Neural crest cell (in vitro differentiated cells): ENCODE data around the gene CD180. TPM values are rescaled to one million over a fixed set of nuclear protein-coding genes. Genes with fewer than 3 reads are reported as not detected.

ENCODE experiments used
- DNase-seq: peaks from one replicate; pipeline ENCODE4 v3.0.0; 2021; ENCODE audit warnings: low read depth, mixed read lengths, low spot score
- H3K27ac Mint-ChIP-seq: one replicate; pipeline ENCODE4 v1.8.0; 2021; ENCODE audit warnings: mild to moderate bottlenecking, mixed read lengths; ENCODE audit not compliant: unreplicated experiment
- H3K27me3 Mint-ChIP-seq: 2 replicates; pipeline ENCODE4 v1.8.0; 2021; ENCODE audit warnings: low read depth, mild to moderate bottlenecking, mixed read lengths
- H3K36me3 Mint-ChIP-seq: 2 replicates; pipeline ENCODE4 v1.8.0; 2021; ENCODE audit warnings: low read depth, mild to moderate bottlenecking, mixed read lengths
- H3K4me1 Mint-ChIP-seq: 2 replicates; pipeline ENCODE4 v1.8.0; 2021; ENCODE audit warnings: mixed read lengths
- H3K4me3 Mint-ChIP-seq: one replicate; pipeline ENCODE4 v1.8.0; 2021; ENCODE audit warnings: mild to moderate bottlenecking, mixed read lengths
- H3K9me3 Mint-ChIP-seq: 2 replicates; pipeline ENCODE4 v1.8.0; 2021; ENCODE audit warnings: mixed read lengths
- CTCF ChIP-seq: fragments of 200-600 bp; sonication (generic); conservative IDR thresholded peaks from 2 replicates; pipeline ENCODE4 v1.5.0; 2021; ENCODE audit warnings: antibody characterized with exemption, mild to moderate bottlenecking
- total RNA-seq: library from RNA; stranded (reverse); gene quantifications from 2 replicates; pipeline ENCODE4 v1.2.1, GENCODE V29; 2021

CD180 gene
- total RNA-seq, 1 donor from 2014 or later = not detected

DNA sequence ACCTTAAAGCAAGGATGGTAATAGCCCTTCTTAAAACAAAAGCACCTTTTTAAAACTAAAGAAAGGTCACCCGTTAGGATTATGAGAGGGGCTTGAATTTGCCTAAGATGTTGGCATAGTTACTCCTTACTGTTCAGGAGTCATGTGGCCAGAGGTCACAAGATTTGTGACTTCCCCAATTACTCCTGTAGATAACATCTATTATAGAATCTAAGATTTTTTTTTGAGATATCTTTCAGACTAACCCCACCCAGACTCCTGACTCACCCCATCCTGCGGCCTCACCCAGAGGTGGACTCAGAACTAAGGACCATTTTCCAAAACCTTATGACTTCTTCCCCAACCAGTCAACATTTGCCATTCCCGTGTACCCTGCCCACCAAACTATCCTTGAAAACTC lies 2.4 kb downstream of the CD180 start:
- TF ChIP-seq CTCF = no peak
- H3K27ac Mint-ChIP-seq = peak overlapping the region; percentile 68
- H3K4me3 Mint-ChIP-seq = no peak overlapping the region
- H3K9me3 Mint-ChIP-seq = peaks cover 2% of the 10 kb centered on the region
- no peaks in the 10 kb centered on the region for H3K27me3 Mint-ChIP-seq
- H3K36me3 Mint-ChIP-seq = peaks cover 3% of the 10 kb centered on the region
- H3K4me1 Mint-ChIP-seq = peaks cover 6% of the 10 kb centered on the region
- no peak for DNase-seq

GRCh38 chr5:67193439-67193807 lies 3.2 kb downstream of the CD180 start:
- DNase-seq = no peak
- Mint-ChIP-seq H3K9me3 (peaks cover 2% of the 10 kb centered on the region), H3K27me3 (no peaks in the 10 kb centered on the region), H3K27ac (no peak overlapping the region), H3K4me3 (no peak overlapping the region), H3K4me1 (peaks cover 11% of the 10 kb centered on the region), H3K36me3 (peaks cover 3% of the 10 kb centered on the region)
- no peak for TF ChIP-seq CTCF

GRCh38 chr5:67192719-67193438 lies 3.7 kb downstream of the CD180 start:
- Mint-ChIP-seq H3K9me3 (peaks cover 2% of the 10 kb centered on the region), H3K4me1 (peaks cover 11% of the 10 kb centered on the region), H3K27me3 (no peaks in the 10 kb centered on the region), H3K4me3 (no peak overlapping the region), H3K36me3 (peaks cover 3% of the 10 kb centered on the region), H3K27ac (no peak overlapping the region)
- TF ChIP-seq CTCF = no peak
- no peak for DNase-seq

- no peaks in the 10 kb centered on the region for H3K27me3 Mint-ChIP-seq
- H3K4me3 Mint-ChIP-seq = no peak overlapping the region
- H3K27ac Mint-ChIP-seq = no peak overlapping the region
- no peak for TF ChIP-seq CTCF
- peaks cover 11% of the 10 kb centered on the region for H3K4me1 Mint-ChIP-seq
- peaks cover 3% of the 10 kb centered on the region for H3K36me3 Mint-ChIP-seq
- peaks cover 2% of the 10 kb centered on the region for H3K9me3 Mint-ChIP-seq
- no peak for DNase-seq
Observed at GRCh38 chr5:67190861-67191260, 5.7 kb downstream of the CD180 start.

- Mint-ChIP-seq H3K36me3 (peaks cover 3% of the 10 kb centered on the region), H3K4me3 (no peak overlapping the region), H3K27ac (no peak overlapping the region), H3K9me3 (peaks cover 2% of the 10 kb centered on the region), H3K4me1 (peaks cover 11% of the 10 kb centered on the region), H3K27me3 (no peaks in the 10 kb centered on the region)
- no peak for DNase-seq
- TF ChIP-seq CTCF = no peak
Observed at GRCh38 chr5:67190410-67190809, 6.2 kb downstream of the CD180 start.
